Breast epithelium (tissue), 4 donors: Measurements from ENCODE around the gene DCUN1D1. TPM values are rescaled to one million over a fixed set of nuclear protein-coding genes. Genes with fewer than 3 reads are reported as not detected.

Source experiments
- DNase-seq, 2 donors: peaks; one replicate each; pipeline ENCODE4 v3.0.0-alpha.2; 2019; ENCODE audit warnings: low spot score in 2 of 2
- H3K27ac ChIP-seq, 2 donors: fragments of 200-600 bp; sonication (generic) in 1 of 2; one replicate each; pipeline ENCODE4 v1.5.1; 2016 to 2019; ENCODE audit warnings: mild to moderate bottlenecking in 1 of 2
- H3K27me3 ChIP-seq, 2 donors: fragments of 200-600 bp; sonication (generic) in 1 of 2; one replicate each; pipeline versions ENCODE4 v1.5.1 to v1.6.0; 2017 to 2019; ENCODE audit warnings: control low read depth in 1 of 2, mild to moderate bottlenecking in 1 of 2
- H3K36me3 ChIP-seq: fragments of 200-600 bp; one replicate; pipeline ENCODE4 v1.5.1; 2019
- H3K4me1 ChIP-seq, 2 donors: fragments of 200-600 bp; sonication (generic); one replicate each; pipeline ENCODE4 v1.5.1; 2016 to 2019; ENCODE audit warnings: control low read depth in 1 of 2
- H3K4me3 ChIP-seq, 3 donors: fragments of 200-600 bp; sonication (generic); 1 replicate in 2 of 3; 2 replicates in 1 of 3; pipeline ENCODE4 v1.5.1; 2016 to 2019; ENCODE audit warnings: mild to moderate bottlenecking in 3 of 3, moderate library complexity in 2 of 3
- H3K9me3 ChIP-seq, 2 donors: fragments of 200-600 bp; sonication (generic) in 1 of 2; one replicate each; pipeline ENCODE4 v1.5.1; 2016 to 2019; ENCODE audit warnings: control low read depth in 1 of 2
- CTCF ChIP-seq, 3 donors: fragments of 450-650 bp; IDR thresholded peaks; one replicate each; pipeline ENCODE4 v1.5.1; 2016 to 2017; ENCODE audit warnings: antibody characterized with exemption in 3 of 3, mild to moderate bottlenecking in 3 of 3, moderate library complexity in 3 of 3
- POLR2A ChIP-seq: fragments of 450-650 bp; IDR thresholded peaks from one replicate; pipeline ENCODE4 v1.6.1; 2016; ENCODE audit warnings: antibody characterized with exemption, mild to moderate bottlenecking, moderate library complexity
- POLR2AphosphoS5 ChIP-seq, 3 donors: sonication (generic); formaldehyde crosslinking; IDR thresholded peaks; one replicate each; pipeline ENCODE4 v1.6.1; 2017; ENCODE audit warnings: antibody characterized with exemption in 3 of 3
- intact Hi-C: fragments of 100-400 bp; cut with DNase I; formaldehyde crosslinking; loops from one replicate; pipeline ENCODE4 v1.15.1; 2023; ENCODE audit warnings: low total_unique reads
- total RNA-seq, 3 donors: library from RNA; depleted of rRNA; stranded (reverse); fragments of >200 nt; gene quantifications; one replicate each; pipeline ENCODE4 v1.1.0, GENCODE V29; 2016

The DCUN1D1 gene
- total RNA-seq, 3 donors from 2014 or later: 24.9 to 55.5 (median 32.1) TPM

GRCh38 chr3:182891364-182891763, 89.0 kb downstream of the DCUN1D1 start:
- H3K9me3 ChIP-seq: no peaks in the 10 kb centered on the region
- H3K36me3 ChIP-seq: peaks cover 8% of the 10 kb centered on the region
- H3K27ac ChIP-seq: no peak overlapping the region
- no peak for DNase-seq
- H3K27me3 ChIP-seq: no peaks in the 10 kb centered on the region
- H3K4me1 ChIP-seq: no peaks in the 10 kb centered on the region
- no peak for TF ChIP-seq CTCF (IDR thresholded peaks at IDR 0.05)
- no peak for TF ChIP-seq POLR2A
- TF ChIP-seq POLR2AphosphoS5 (IDR thresholded peaks at IDR 0.05): no peak
- no peak overlapping the region for H3K4me3 ChIP-seq
- intact Hi-C loops: no loop called here

GRCh38 chr3:182889948-182890629, 90.2 kb downstream of the DCUN1D1 start:
- intact Hi-C loops: no loop called here
- peaks cover 8% of the 10 kb centered on the region for H3K36me3 ChIP-seq

More at GRCh38 chr3:182889948-182890629, 90.2 kb downstream of the DCUN1D1 start:
- no peak for DNase-seq
- Histone ChIP-seq H3K4me1 (no peaks in the 10 kb centered on the region), H3K27ac (no peak overlapping the region), H3K27me3 (no peaks in the 10 kb centered on the region), H3K4me3 (no peak overlapping the region), H3K9me3 (no peaks in the 10 kb centered on the region)
- TF ChIP-seq POLR2AphosphoS5 (IDR thresholded peaks at IDR 0.05): no peak

Other genes starting within 250 kb of the DCUN1D1 start
- 10 to 100 TPM; 70.8 to 92.8 (median 77.3) TPM for gene ATP11B, start 187.0 kb downstream of the DCUN1D1 start, total RNA-seq
- 10 to 100 TPM; 42.3 to 70.2 (median 47.6) TPM for gene MCCC1, start 119.0 kb upstream of the DCUN1D1 start, total RNA-seq
- gene LAMP3, start 182.2 kb upstream of the DCUN1D1 start, total RNA-seq: under 1 TPM; 0.15 to 0.66 (median 0.16) TPM